MG63 (cell line): Measurements from ENCODE around the gene LZTFL1. TPM values are rescaled to one million over a fixed set of nuclear protein-coding genes. Genes with fewer than 3 reads are reported as not detected.

Experiments
- DNase-seq: peaks from one replicate; pipeline ENCODE4 v3.0.0-alpha.2; 2020
- H3K27me3 ChIP-seq: fragments of 250-450 bp; sonication (Bioruptor Pico); 2 replicates; pipeline ENCODE4 v1.5.1; 2020; ENCODE audit warnings: mild to moderate bottlenecking, moderate library complexity
- H3K36me3 ChIP-seq: fragments of 250-450 bp; sonication (Bioruptor Pico); 2 replicates; pipeline ENCODE4 v1.5.1; 2020; ENCODE audit warnings: mild to moderate bottlenecking, moderate library complexity
- H3K4me3 ChIP-seq: fragments of 250-450 bp; sonication (Bioruptor Pico); 2 replicates; pipeline ENCODE4 v1.5.1; 2020; ENCODE audit warnings: mild to moderate bottlenecking, moderate library complexity
- H3K9me3 ChIP-seq: fragments of 250-450 bp; sonication (Bioruptor Pico); 2 replicates; pipeline ENCODE4 v1.5.1; 2020; ENCODE audit warnings: mild to moderate bottlenecking, moderate library complexity
- total RNA-seq: library from RNA; depleted of rRNA; stranded (reverse); fragments of >200 nt; shearing (Covaris generic); gene quantifications from 2 replicates; pipeline ENCODE4 v1.2.3, GENCODE V29; 2014; ENCODE audit warnings: low replicate concordance

Gene LZTFL1
- total RNA-seq, 1 experiment from 2014 or later = 10.4 TPM

GRCh38 chr3:45799586-45799985 lies 42.3 kb downstream of the LZTFL1 start:
- H3K9me3 ChIP-seq = no peaks in the 10 kb centered on the region
- no peak for DNase-seq
- peaks cover 17% of the 10 kb centered on the region for H3K27me3 ChIP-seq

GRCh38 chr3:45798034-45798433 lies 43.9 kb downstream of the LZTFL1 start:
- Histone ChIP-seq H3K9me3 (no peaks in the 10 kb centered on the region), H3K4me3 (no peak overlapping the region), H3K36me3 (no peaks in the 10 kb centered on the region), H3K27me3 (peaks cover 17% of the 10 kb centered on the region)
- DNase-seq = no peak

More at GRCh38 chr3:45799586-45799985, 42.3 kb downstream of the LZTFL1 start:
- no peak overlapping the region for H3K4me3 ChIP-seq
- no peaks in the 10 kb centered on the region for H3K36me3 ChIP-seq

GRCh38 chr3:45796902-45797637 lies 44.8 kb downstream of the LZTFL1 start:
- Histone ChIP-seq H3K4me3 (no peak overlapping the region), H3K27me3 (peaks cover 17% of the 10 kb centered on the region), H3K36me3 (no peaks in the 10 kb centered on the region), H3K9me3 (no peaks in the 10 kb centered on the region)
- no peak for DNase-seq

GRCh38 chr3:45795882-45796765 lies 45.8 kb downstream of the LZTFL1 start, which contains the start of gene SLC6A20:
TSS of gene SLC6A20 (minus strand) at chr3:45796536. CDS start at chr3:45796419, 117 bp downstream.
- Histone ChIP-seq H3K9me3 (no peaks in the 10 kb centered on the region), H3K27me3 (peaks cover 17% of the 10 kb centered on the region), H3K4me3 (no peak within 1 kb of the TSS; the same call in 1 of the 2 replicates), H3K36me3 (no peaks in the 10 kb centered on the region)
- no peak for DNase-seq

- no peaks in the 10 kb centered on the region for H3K36me3 ChIP-seq
- no peak for DNase-seq
- H3K4me3 ChIP-seq = no peak overlapping the region
- H3K27me3 ChIP-seq = peaks cover 17% of the 10 kb centered on the region
- no peaks in the 10 kb centered on the region for H3K9me3 ChIP-seq
These were observed 46.4 kb downstream of the LZTFL1 start for GRCh38 chr3:45795509-45795881.

- Histone ChIP-seq H3K27me3 (peaks cover 17% of the 10 kb centered on the region), H3K36me3 (no peaks in the 10 kb centered on the region), H3K9me3 (no peaks in the 10 kb centered on the region; the same call in 1 of the 2 replicates), H3K4me3 (no peak overlapping the region)
- DNase-seq = no peak
These were observed 47.3 kb downstream of the LZTFL1 start for GRCh38 chr3:45794660-45795059.

- no peak for DNase-seq
- peaks cover 17% of the 10 kb centered on the region for H3K27me3 ChIP-seq
- peaks cover under 1% of the 10 kb centered on the region; the same call in 1 of the 2 replicates for H3K9me3 ChIP-seq
- H3K36me3 ChIP-seq = no peaks in the 10 kb centered on the region
- H3K4me3 ChIP-seq = no peak overlapping the region
These were observed 47.8 kb downstream of the LZTFL1 start for GRCh38 chr3:45794177-45794560.

- Histone ChIP-seq H3K9me3 (peaks cover 4% of the 10 kb centered on the region; the same call in 1 of the 2 replicates), H3K36me3 (no peaks in the 10 kb centered on the region), H3K27me3 (peaks cover 17% of the 10 kb centered on the region), H3K4me3 (no peak overlapping the region)
- DNase-seq = no peak
These were observed 48.3 kb downstream of the LZTFL1 start for GRCh38 chr3:45793482-45794176.

- Histone ChIP-seq H3K9me3 (peaks cover 4% of the 10 kb centered on the region; the same call in 1 of the 2 replicates), H3K4me3 (no peak overlapping the region), H3K27me3 (peaks cover 17% of the 10 kb centered on the region), H3K36me3 (no peaks in the 10 kb centered on the region)
- no peak for DNase-seq
These were observed 49.3 kb downstream of the LZTFL1 start for GRCh38 chr3:45792516-45793172.

- no peak for DNase-seq
- peaks cover 4% of the 10 kb centered on the region; the same call in 1 of the 2 replicates for H3K9me3 ChIP-seq
- peaks cover 17% of the 10 kb centered on the region for H3K27me3 ChIP-seq
- no peak overlapping the region for H3K4me3 ChIP-seq
- no peaks in the 10 kb centered on the region for H3K36me3 ChIP-seq
These were observed 49.9 kb downstream of the LZTFL1 start for GRCh38 chr3:45792036-45792435.

GRCh38 chr3:45790596-45790995 lies 51.3 kb downstream of the LZTFL1 start:
- H3K36me3 ChIP-seq = no peaks in the 10 kb centered on the region
- H3K9me3 ChIP-seq = peaks cover 4% of the 10 kb centered on the region; the same call in 1 of the 2 replicates
- DNase-seq = no peak
- peaks cover 6% of the 10 kb centered on the region for H3K27me3 ChIP-seq
- H3K4me3 ChIP-seq = no peak overlapping the region

GRCh38 chr3:45789235-45789812 lies 52.6 kb downstream of the LZTFL1 start:
- H3K27me3 ChIP-seq = no peaks in the 10 kb centered on the region

GRCh38 chr3:45787551-45787950 lies 54.4 kb downstream of the LZTFL1 start:
- H3K27me3 ChIP-seq = no peaks in the 10 kb centered on the region
- DNase-seq = no peak
- H3K36me3 ChIP-seq = no peaks in the 10 kb centered on the region
- no peak overlapping the region for H3K4me3 ChIP-seq
- H3K9me3 ChIP-seq = peaks cover 4% of the 10 kb centered on the region; the same call in 1 of the 2 replicates

More at GRCh38 chr3:45789235-45789812, 52.6 kb downstream of the LZTFL1 start:
- H3K36me3 ChIP-seq = no peaks in the 10 kb centered on the region
- H3K4me3 ChIP-seq = no peak overlapping the region
- DNase-seq = no peak
- peaks cover 4% of the 10 kb centered on the region; the same call in 1 of the 2 replicates for H3K9me3 ChIP-seq

GRCh38 chr3:45786801-45787495 lies 55.0 kb downstream of the LZTFL1 start:
- peaks cover 4% of the 10 kb centered on the region; the same call in 1 of the 2 replicates for H3K9me3 ChIP-seq
- no peaks in the 10 kb centered on the region for H3K36me3 ChIP-seq
- H3K4me3 ChIP-seq = no peak overlapping the region
- no peak for DNase-seq
- H3K27me3 ChIP-seq = no peaks in the 10 kb centered on the region

GRCh38 chr3:45785605-45786150 lies 56.2 kb downstream of the LZTFL1 start:
- Histone ChIP-seq H3K4me3 (no peak overlapping the region), H3K27me3 (no peaks in the 10 kb centered on the region)

More at GRCh38 chr3:45785605-45786150, 56.2 kb downstream of the LZTFL1 start:
- Histone ChIP-seq H3K36me3 (no peaks in the 10 kb centered on the region), H3K9me3 (peaks cover 4% of the 10 kb centered on the region; the same call in 1 of the 2 replicates)
- DNase-seq = no peak
